ENCODE data around the gene NACC2. TPM values are rescaled to one million over a fixed set of nuclear protein-coding genes. Genes with fewer than 3 reads are reported as not detected.

NACC2 gene
- total and polyA plus RNA-seq, 2 donors (not counting 1 experiment from before 2014, with no cell fraction given), result 0.34 to 1.9 TPM

GRCh38 chr9:136050266-136050700 is 44.8 kb downstream of the NACC2 start:
- no peak overlapping the region for H3K9ac ChIP-seq (ENCODE audit: low read length)
- no peak overlapping the region for H2AFZ ChIP-seq (ENCODE audit: insufficient read depth, low read depth, low read length, poor library complexity, severe bottlenecking)
- peaks cover 0 to 49% (median 6%) of the 10 kb centered on the region in 4 experiments for H3K27me3 ChIP-seq (replicated peaks in 1 of 4; ENCODE audit: control extremely low read depth in 1 of 4, control insufficient read depth in 3 of 4, insufficient read depth in 4 of 4, low read length in 3 of 4)
- Mint-ChIP-seq H3K4me1 (peaks cover 6% of the 10 kb centered on the region), H3K27ac (no peak overlapping the region), H3K9me3 (ENCODE audit: insufficient read depth) (no peaks in the 10 kb centered on the region), H3K27me3 (peaks cover 3% of the 10 kb centered on the region), H3K4me3 (peak overlapping the region; percentile 39)
- DNase-seq (no peak), ATAC-seq (ENCODE audit: low read depth) (no peak)
- peaks cover 9 to 13% of the 10 kb centered on the region in 2 donors for H3K4me1 ChIP-seq (ENCODE audit: control insufficient read depth in 2 of 2, insufficient read depth in 2 of 2, low read length in 2 of 2)
- TF ChIP-seq CTCF (IDR thresholded peaks at IDR 0.05) (no peak), EZH2 (IDR thresholded peaks at IDR 0.05; ENCODE audit: borderline replicate concordance, insufficient read depth, low read depth, low read length, poor library complexity, severe bottlenecking) (no peak)
- no peaks in the 10 kb centered on the region for H3K79me2 ChIP-seq (ENCODE audit: control insufficient read depth, insufficient read depth, low read length)
- ChIA-PET CTCF (no interaction called here), POLR2A (no interaction called here)
- no peaks in the 10 kb centered on the region for H4K20me1 ChIP-seq (ENCODE audit: control insufficient read depth, insufficient read depth, low read length, poor library complexity, severe bottlenecking)
- H3K9me3 ChIP-seq (ENCODE audit: control extremely low read depth in 1 of 3, control insufficient read depth in 2 of 3, insufficient read depth in 1 of 3, low read length in 2 of 3), result peaks cover 0 to 9% (median 0%) of the 10 kb centered on the region in 3 donors
- 88% methylated on average over 29 of the region's 36 CpGs for WGBS (ENCODE audit: insufficient coverage)
- H3K4me3 ChIP-seq (ENCODE audit: control extremely low read depth in 1 of 5, extremely low read depth in 1 of 5, insufficient read depth in 1 of 5, low read depth in 2 of 5, low read length in 4 of 5), result no peak overlapping the region
- H3K36me3 ChIP-seq (replicated peaks in 1 of 2; ENCODE audit: control extremely low read depth in 1 of 2, control insufficient read depth in 1 of 2, extremely low read depth in 1 of 2, insufficient read depth in 2 of 2, low read length in 1 of 2), result no peaks in the 10 kb centered on the region
- intact Hi-C loops (cut with micrococcal nuclease), result no loop called here
- no peak overlapping the region for H3K27ac ChIP-seq (ENCODE audit: low read length in 2 of 2)
- H3K4me2 ChIP-seq (replicated peaks; ENCODE audit: low read depth, low read length, poor library complexity, severe bottlenecking), result no peak overlapping the region

- ChIA-PET POLR2A (no interaction called here), CTCF (no interaction called here)
- Histone ChIP-seq H3K36me3 (replicated peaks in 1 of 2; ENCODE audit: control extremely low read depth in 1 of 2, control insufficient read depth in 1 of 2, extremely low read depth in 1 of 2, insufficient read depth in 2 of 2, low read length in 1 of 2) (no peaks in the 10 kb centered on the region), H4K20me1 (ENCODE audit: control insufficient read depth, insufficient read depth, low read length, poor library complexity, severe bottlenecking) (no peaks in the 10 kb centered on the region), H3K4me3 (ENCODE audit: control extremely low read depth in 1 of 5, extremely low read depth in 1 of 5, insufficient read depth in 1 of 5, low read depth in 2 of 5, low read length in 4 of 5) (no peak overlapping the region), H3K9ac (ENCODE audit: low read length) (no peak overlapping the region), H3K4me1 (ENCODE audit: control insufficient read depth in 2 of 2, insufficient read depth in 2 of 2, low read length in 2 of 2) (peaks cover 9 to 13% of the 10 kb centered on the region in 2 donors), H3K27me3 (replicated peaks in 1 of 4; ENCODE audit: control extremely low read depth in 1 of 4, control insufficient read depth in 3 of 4, insufficient read depth in 4 of 4, low read length in 3 of 4) (peaks cover 0 to 47% (median 6%) of the 10 kb centered on the region in 4 experiments), H3K9me3 (ENCODE audit: control extremely low read depth in 1 of 3, control insufficient read depth in 2 of 3, insufficient read depth in 1 of 3, low read length in 2 of 3) (peaks cover 0 to 7% (median 0%) of the 10 kb centered on the region in 3 donors), H3K79me2 (ENCODE audit: control insufficient read depth, insufficient read depth, low read length) (no peaks in the 10 kb centered on the region), H3K27ac (ENCODE audit: low read length in 2 of 2) (no peak overlapping the region), H2AFZ (ENCODE audit: insufficient read depth, low read depth, low read length, poor library complexity, severe bottlenecking) (no peak overlapping the region), H3K4me2 (replicated peaks; ENCODE audit: low read depth, low read length, poor library complexity, severe bottlenecking) (no peak overlapping the region)
- Mint-ChIP-seq H3K27me3 (peaks cover 3% of the 10 kb centered on the region), H3K4me3 (peak overlapping the region; percentile 39), H3K9me3 (ENCODE audit: insufficient read depth) (no peaks in the 10 kb centered on the region), H3K4me1 (peaks cover 5% of the 10 kb centered on the region), H3K27ac (no peak overlapping the region)
- 97% methylated on average over 63 of the region's 65 CpGs for WGBS (ENCODE audit: insufficient coverage)
- ATAC-seq (ENCODE audit: low read depth) (no peak), DNase-seq (no peak)
- TF ChIP-seq CTCF (IDR thresholded peaks at IDR 0.05), result no peak
- TF ChIP-seq EZH2 (IDR thresholded peaks at IDR 0.05; ENCODE audit: borderline replicate concordance, insufficient read depth, low read depth, low read length, poor library complexity, severe bottlenecking), result no peak
- intact Hi-C loops (cut with micrococcal nuclease), result no loop called here
Measured at GRCh38 chr9:136049491-136050265, 45.4 kb downstream of the NACC2 start.
